A549 (cell line): ENCODE results near the gene RERE. TPM values are rescaled to one million over a fixed set of nuclear protein-coding genes. Genes with fewer than 3 reads are reported as not detected.

Experiments used
- ATAC-seq, 2 experiments: fragments of 200-7000 bp in 1 of 2; fragments of >200 bp in 1 of 2; cut with Nextera tagmentation in 1 of 2; cut with Tn5 transposase in 1 of 2; 3 replicates each; pipeline versions ENCODE4 v1.8.0 to v1.9.1; 2018 to 2020; ENCODE audit warnings: mild to moderate bottlenecking in 1 of 2, moderate library complexity in 1 of 2
- CTCF ChIA-PET: fragments of 300-600 bp; sonication (Branson Sonifier 250); formaldehyde crosslinking; extraction: SDS; loops from one replicate; lab custom pipeline; 2021; ENCODE audit warnings: antibody characterized with exemption, inconsistent platforms; lab: Yijun Ruan, JAX
- POLR2A ChIA-PET: fragments of 350-600 bp; formaldehyde crosslinking; extraction: SDS; loops from one replicate; lab custom pipeline; 2021; ENCODE audit warnings: antibody characterized with exemption, inconsistent platforms; lab: Yijun Ruan, JAX
- DNase-seq, 2 experiments: peaks; one replicate each; pipeline versions ENCODE4 v3.0.0 to v3.0.0-alpha.2; 2011 to 2016; ENCODE audit warnings: low read depth in 1 of 2, low spot score in 1 of 2
- FAIRE-seq: peaks from 2 replicates; lab custom pipeline; 2011; peaks lifted over from hg19 to GRCh38; lab: Jason Lieb, UNC
- H3K27ac ChIP-seq, 2 experiments: fragments of >200 bp; sonication (Bioruptor Twin); formaldehyde crosslinking; 3 replicates each; pipeline ENCODE4 v1.5.1; 2016 to 2017
- H3K4me1 ChIP-seq: fragments of >200 bp; sonication (Bioruptor Twin); formaldehyde crosslinking; 3 replicates; pipeline ENCODE4 v1.6.1; 2016
- H3K4me2 ChIP-seq: fragments of >200 bp; sonication (Bioruptor Twin); formaldehyde crosslinking; 3 replicates; pipeline ENCODE4 v1.6.1; 2016
- H3K4me3 ChIP-seq: fragments of >200 bp; sonication (Bioruptor Twin); formaldehyde crosslinking; 3 replicates; pipeline ENCODE4 v1.5.1; 2016
- H3K9me3 ChIP-seq: fragments of >200 bp; sonication (Bioruptor Twin); formaldehyde crosslinking; 3 replicates; pipeline ENCODE4 v1.6.1; 2016
- BHLHE40 ChIP-seq: IDR thresholded peaks from 2 replicates; pipeline ENCODE4 v1.6.1; 2012; ENCODE audit warnings: low read depth, low read length, inconsistent platforms
- CBX8 ChIP-seq: fragments of 200-600 bp; sonication (generic); IDR thresholded peaks from 2 replicates; pipeline ENCODE4 v1.6.1; 2016
- CEBPB ChIP-seq, 2 experiments: fragments of >200 bp in 1 of 2; sonication (Bioruptor Twin) in 1 of 2; formaldehyde crosslinking in 1 of 2; IDR thresholded peaks; 2 replicates each; pipeline ENCODE4 v1.6.1; 2012 to 2016
- CHD2 ChIP-seq: fragments of 150-350 bp; IDR thresholded peaks from 2 replicates; pipeline ENCODE4 v1.6.1; 2014; ENCODE audit warnings: low read length; ENCODE audit not compliant: partially characterized antibody
- CHD4 ChIP-seq: fragments of 200-600 bp; sonication (generic); IDR thresholded peaks from 2 replicates; pipeline ENCODE4 v1.6.1; 2016; ENCODE audit warnings: antibody characterized with exemption, mild to moderate bottlenecking, borderline replicate concordance
- EHMT2 ChIP-seq: fragments of 200-600 bp; sonication (generic); IDR thresholded peaks from 2 replicates; pipeline ENCODE4 v1.6.1; 2016; ENCODE audit warnings: antibody characterized with exemption, low read depth, mild to moderate bottlenecking, moderate library complexity
- FOXS1 ChIP-seq: fragments of 250-450 bp; sonication (Bioruptor Pico); IDR thresholded peaks from 2 replicates; pipeline ENCODE4 v1.5.0; 2020; ENCODE audit warnings: mild to moderate bottlenecking, moderate library complexity
- GATA3 ChIP-seq: IDR thresholded peaks from 2 replicates; pipeline ENCODE4 v1.6.1; 2012; ENCODE audit warnings: borderline replicate concordance
- HDAC2 ChIP-seq: fragments of 200-600 bp; sonication (generic); IDR thresholded peaks from 2 replicates; pipeline ENCODE4 v1.6.1; 2016
- HEYL ChIP-seq: fragments of 250-450 bp; sonication (Bioruptor Pico); IDR thresholded peaks from 2 replicates; pipeline ENCODE4 v1.8.0; 2021; ENCODE audit warnings: mild to moderate bottlenecking, moderate library complexity
- HOXB13 ChIP-seq: fragments of 250-450 bp; sonication (Bioruptor Pico); IDR thresholded peaks from 2 replicates; pipeline ENCODE4 v1.5.0; 2020; ENCODE audit warnings: low read depth, mild to moderate bottlenecking, moderate library complexity
- KDM1A ChIP-seq: fragments of 200-600 bp; sonication (generic); IDR thresholded peaks from 2 replicates; pipeline ENCODE4 v1.6.1; 2016; ENCODE audit warnings: low read depth, mild to moderate bottlenecking
- NR3C1 ChIP-seq: fragments of >200 bp; sonication (Bioruptor Twin); formaldehyde crosslinking; IDR thresholded peaks from 3 replicates; pipeline ENCODE4 v1.6.1; 2017
- PHF8 ChIP-seq: fragments of 200-600 bp; sonication (generic); IDR thresholded peaks from 2 replicates; pipeline ENCODE4 v1.6.1; 2016; ENCODE audit warnings: low read depth, mild to moderate bottlenecking, antibody characterized with exemption, moderate library complexity, borderline replicate concordance
- POLR2A ChIP-seq: IDR thresholded peaks from 2 replicates; pipeline ENCODE4 v1.6.1; 2012; ENCODE audit warnings: mild to moderate bottlenecking, low read length
- POLR2AphosphoS2 ChIP-seq: conservative IDR thresholded peaks from 2 replicates; pipeline ENCODE4 v1.6.1; 2012; ENCODE audit warnings: low read length, improper control_type of control experiment, inconsistent platforms
- RAD21 ChIP-seq, 2 experiments: fragments of >200 bp in 1 of 2; sonication (Bioruptor Twin) in 1 of 2; formaldehyde crosslinking in 1 of 2; IDR thresholded peaks in 1 of 2; conservative IDR thresholded peaks in 1 of 2; 2 replicates in 1 of 2; 3 replicates in 1 of 2; pipeline ENCODE4 v1.6.1; 2012 to 2018; ENCODE audit warnings: inconsistent platforms in 1 of 2
- RARB ChIP-seq: fragments of 250-450 bp; sonication (Bioruptor Pico); IDR thresholded peaks from 2 replicates; pipeline ENCODE4 v1.8.0; 2021; ENCODE audit warnings: mild to moderate bottlenecking, moderate library complexity
- RCOR1 ChIP-seq: fragments of 150-350 bp; IDR thresholded peaks from 2 replicates; pipeline ENCODE4 v1.6.1; 2014; ENCODE audit warnings: antibody characterized with exemption, low read length, low read depth
- RFX5 ChIP-seq: fragments of 450-650 bp; IDR thresholded peaks from 2 replicates; pipeline ENCODE4 v1.7.1; 2014; ENCODE audit warnings: antibody characterized with exemption, mild to moderate bottlenecking, moderate library complexity
- SMC3 ChIP-seq: fragments of >200 bp; sonication (Bioruptor Twin); formaldehyde crosslinking; IDR thresholded peaks from 3 replicates; pipeline ENCODE4 v1.6.1; 2018; ENCODE audit warnings: inconsistent platforms
- TP53 ChIP-seq: fragments of 250-450 bp; sonication (Bioruptor Pico); IDR thresholded peaks from 2 replicates; pipeline ENCODE4 v1.5.0; 2021; ENCODE audit warnings: mild to moderate bottlenecking, moderate library complexity
- ZFP36 ChIP-seq: fragments of 450-650 bp; IDR thresholded peaks from 2 replicates; pipeline ENCODE4 v1.6.1; 2014; ENCODE audit warnings: borderline replicate concordance; ENCODE audit not compliant: partially characterized antibody
- WGBS: methylation state at CpG from one replicate; pipeline ENCODE4 v1.1.6; 2017; ENCODE audit errors: missing lambda C conversion rate; 5-methylcytosine and 5-hydroxymethylcytosine counted together
- polyA plus RNA-seq, 4 experiments: library from polyadenylated mRNA; depleted of rRNA in 3 of 4; stranded (reverse); fragments of >200 nt; fragmentation: RNase III in 1 of 4; extraction: RNeasy Plus Mini Kit Qiagen cat#74134 plus additional on column Dnase treatment in 1 of 4; gene quantifications; 2 replicates in 3 of 4; 3 replicates in 1 of 4; pipeline ENCODE4 v1.2.3, GENCODE V29; 2011 to 2017
- TF ChIP-seq, protein P1 (sequence below): IDR thresholded peaks from 2 replicates; pipeline ENCODE4 v1.6.1; 2012
- TF ChIP-seq, protein P2 (sequence below): fragments of 250-450 bp; sonication (Bioruptor Pico); IDR thresholded peaks from 2 replicates; pipeline ENCODE4 v1.5.0; 2020; ENCODE audit warnings: low read depth, mild to moderate bottlenecking, moderate library complexity
- TF ChIP-seq, protein P3 (sequence below): fragments of >200 bp; sonication (Bioruptor Twin); formaldehyde crosslinking; IDR thresholded peaks from 3 replicates; pipeline ENCODE4 v1.5.1; 2016
- TF ChIP-seq, protein P4 (sequence below): fragments of >200 bp; sonication (Bioruptor Twin); formaldehyde crosslinking; IDR thresholded peaks from 3 replicates; pipeline ENCODE4 v1.6.1; 2016

The RERE gene
- polyA plus RNA-seq, 2 of the 4 experiments (the other 2 are of a cell fraction) = 12.6 to 28.6 TPM

DNA sequence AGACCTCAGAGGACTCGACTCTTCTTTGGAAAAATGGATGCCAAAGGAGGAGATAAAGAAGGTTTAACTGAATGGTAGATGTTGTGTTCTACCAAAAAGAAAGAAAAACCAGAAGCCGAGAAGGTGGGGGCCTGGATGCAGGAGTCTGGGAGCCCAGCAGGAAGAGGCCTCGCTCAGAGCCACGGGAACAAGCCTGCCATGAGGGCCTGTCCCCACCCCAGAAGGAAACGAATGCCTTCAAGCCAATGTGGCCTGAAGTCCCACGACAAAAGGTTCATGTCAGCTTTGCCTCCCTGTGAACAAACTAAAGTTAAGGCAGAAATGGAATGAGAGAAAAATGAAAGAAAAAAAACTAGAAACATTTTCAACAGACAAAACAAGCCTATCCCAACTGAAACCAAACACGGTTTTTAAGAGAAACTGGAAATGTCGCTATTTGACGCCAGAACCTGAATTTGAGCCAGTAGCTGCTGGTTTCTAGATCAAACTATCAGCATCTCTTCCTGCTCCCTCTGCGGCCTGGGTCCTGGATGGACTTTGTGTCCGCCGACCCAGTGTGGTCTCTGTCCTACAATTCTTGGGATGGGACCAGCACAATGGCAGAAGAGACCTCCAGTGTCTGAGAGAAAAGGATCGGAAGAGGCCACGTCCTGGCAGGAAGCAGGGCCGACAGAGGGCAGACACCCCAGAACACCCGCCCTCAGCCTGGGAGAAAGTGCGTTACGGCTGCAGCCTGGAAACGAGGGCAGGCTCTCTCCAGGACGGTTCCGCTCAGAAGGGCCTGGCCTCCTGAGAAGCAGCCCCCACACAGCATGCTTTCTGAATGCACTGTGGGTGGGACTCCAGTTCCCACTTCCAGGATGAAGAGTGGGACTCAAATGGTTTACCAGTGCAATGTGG, 464.3 kb downstream of the RERE start:
- DNase-seq = no peak
- H3K9me3 ChIP-seq = no peaks in the 10 kb centered on the region
- FAIRE-seq = no peak
- TF ChIP-seq RFX5 = no peak
- no peak for TF ChIP-seq RCOR1
- no peak for TF ChIP-seq CHD4
- TF ChIP-seq KDM1A = no peak
- TF ChIP-seq CEBPB (IDR thresholded peaks at IDR 0.05) = no peak
- TF ChIP-seq HOXB13 = no peak
- TF ChIP-seq, protein P1, sequence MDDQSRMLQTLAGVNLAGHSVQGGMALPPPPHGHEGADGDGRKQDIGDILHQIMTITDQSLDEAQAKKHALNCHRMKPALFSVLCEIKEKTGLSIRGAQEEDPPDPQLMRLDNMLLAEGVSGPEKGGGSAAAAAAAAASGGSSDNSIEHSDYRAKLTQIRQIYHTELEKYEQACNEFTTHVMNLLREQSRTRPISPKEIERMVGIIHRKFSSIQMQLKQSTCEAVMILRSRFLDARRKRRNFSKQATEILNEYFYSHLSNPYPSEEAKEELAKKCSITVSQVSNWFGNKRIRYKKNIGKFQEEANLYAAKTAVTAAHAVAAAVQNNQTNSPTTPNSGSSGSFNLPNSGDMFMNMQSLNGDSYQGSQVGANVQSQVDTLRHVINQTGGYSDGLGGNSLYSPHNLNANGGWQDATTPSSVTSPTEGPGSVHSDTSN = no peak
- no peak for TF ChIP-seq NR3C1
- no peak for TF ChIP-seq EHMT2
- no peak for TF ChIP-seq CBX8
- TF ChIP-seq, protein P2, sequence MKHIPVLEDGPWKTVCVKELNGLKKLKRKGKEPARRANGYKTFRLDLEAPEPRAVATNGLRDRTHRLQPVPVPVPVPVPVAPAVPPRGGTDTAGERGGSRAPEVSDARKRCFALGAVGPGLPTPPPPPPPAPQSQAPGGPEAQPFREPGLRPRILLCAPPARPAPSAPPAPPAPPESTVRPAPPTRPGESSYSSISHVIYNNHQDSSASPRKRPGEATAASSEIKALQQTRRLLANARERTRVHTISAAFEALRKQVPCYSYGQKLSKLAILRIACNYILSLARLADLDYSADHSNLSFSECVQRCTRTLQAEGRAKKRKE = no peak
- no peak for TF ChIP-seq BHLHE40
- no peak for TF ChIP-seq SMC3
- no peak for TF ChIP-seq FOXS1 (CRISPR knock-in tag)
- TF ChIP-seq GATA3 = no peak
- TF ChIP-seq CHD2 = no peak
- no peak for ATAC-seq
- H3K4me1 ChIP-seq = peaks cover 9% of the 10 kb centered on the region; the same call in 2 of the 3 replicates
- H3K4me2 ChIP-seq = no peak overlapping the region
- ChIA-PET POLR2A (no interaction called here), CTCF (interaction anchor here (0.7 to 7.8 kb wide), 7 partner anchors 11 to 371 kb away, joined by 3 to 75 read pairs (median 11); no protein-coding TSS in a partner anchor)
- no peak overlapping the region for H3K27ac ChIP-seq
- 89% methylated on average over 21 of the region's 21 CpGs for WGBS
- H3K4me3 ChIP-seq = no peak overlapping the region

DNA sequence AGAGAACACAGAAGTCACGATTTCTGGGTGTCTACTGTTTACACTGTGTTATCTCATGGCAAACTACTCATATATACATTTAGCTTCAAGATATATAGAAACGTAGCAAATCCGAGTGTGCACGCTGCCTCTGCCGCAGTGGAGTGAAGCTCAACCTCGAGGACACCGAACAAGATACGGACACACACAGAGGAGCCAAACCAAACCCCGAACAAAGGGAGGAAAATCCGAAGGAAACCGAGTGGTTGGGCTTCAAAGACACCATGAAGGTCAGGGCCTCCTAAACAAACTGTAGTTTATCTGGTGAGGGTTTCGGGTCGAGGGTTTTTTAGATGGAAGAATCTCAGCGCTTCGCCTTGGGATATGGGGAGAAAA, 465.0 kb downstream of the RERE start:
- no peaks in the 10 kb centered on the region for H3K9me3 ChIP-seq
- TF ChIP-seq TP53 = no peak
- no peak for TF ChIP-seq RARB (CRISPR knock-in tag)
- TF ChIP-seq, all 56 proteins: peak for 0
- ChIA-PET POLR2A (no interaction called here), CTCF (interaction anchor here (0.9 to 7.8 kb wide), 8 partner anchors 11 to 380 kb away, joined by 3 to 76 read pairs (median 21); no protein-coding TSS in a partner anchor)
- H3K27ac ChIP-seq = no peak overlapping the region; a peak in 1 of 6 replicates
- no peak for ATAC-seq
- WGBS = 89% methylated on average over 15 of the region's 15 CpGs
- H3K4me3 ChIP-seq = no peak overlapping the region
- FAIRE-seq = no peak
- H3K4me2 ChIP-seq = no peak overlapping the region
- peaks cover 11% of the 10 kb centered on the region; the same call in 2 of the 3 replicates for H3K4me1 ChIP-seq
- DNase-seq = no peak

DNA sequence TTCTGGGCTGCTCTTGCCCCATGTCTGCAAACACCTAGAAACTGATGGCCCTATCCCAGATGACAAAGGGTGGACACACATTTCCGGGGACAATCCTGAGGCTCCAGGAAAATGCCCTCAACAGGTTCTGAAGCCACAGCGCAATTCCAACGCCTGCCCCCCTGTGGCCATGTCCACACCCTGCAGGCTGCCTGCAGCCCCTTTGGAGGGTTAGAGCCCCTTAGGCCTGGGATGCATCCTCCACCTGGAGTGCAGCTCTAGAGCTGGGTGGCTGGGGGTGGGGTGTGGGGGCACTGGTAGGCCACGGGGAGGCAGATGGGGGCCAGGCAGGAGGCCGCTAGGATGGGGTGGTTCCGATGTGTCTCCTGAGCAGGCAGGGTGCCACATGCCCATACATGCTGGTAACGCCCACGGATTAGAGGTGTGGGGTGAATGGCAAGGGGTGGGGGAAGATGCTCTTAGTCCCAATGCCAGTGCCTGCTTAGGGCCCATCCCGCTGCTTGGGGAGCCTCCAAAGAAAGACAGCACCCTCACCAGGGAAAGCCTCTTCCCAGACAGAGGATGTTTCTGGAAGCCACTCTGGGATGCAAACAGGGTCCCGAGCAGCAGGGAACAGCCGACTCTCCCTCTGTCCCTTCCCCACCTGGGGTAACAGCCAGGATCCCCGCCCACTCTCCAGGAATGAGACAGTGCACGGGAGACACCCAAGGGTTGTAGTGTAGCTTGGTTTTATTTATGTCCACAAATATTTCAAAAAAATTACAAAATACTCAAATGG, 465.6 kb downstream of the RERE start:
- 73% methylated on average over 4 of the region's 13 CpGs for WGBS
- Histone ChIP-seq H3K9me3 (no peaks in the 10 kb centered on the region), H3K4me1 (peaks cover 11% of the 10 kb centered on the region; the same call in 2 of the 3 replicates), H3K4me2 (no peak overlapping the region), H3K4me3 (no peak overlapping the region), H3K27ac (peak overlapping the region; percentile 41 to 50; a peak in 3 of 6 replicates)
- ATAC-seq (peak; percentile 41 to 66; a peak in 4 of 6 replicates), FAIRE-seq (no peak), DNase-seq (peak; percentile 18 to 32)
- POLR2A ChIA-PET = no interaction called here
- CTCF ChIA-PET = interaction anchor here (0.8 to 7.8 kb wide), 15 partner anchors 9 to 432 kb away, joined by 3 to 76 read pairs (median 4); no protein-coding TSS in a partner anchor
- TF ChIP-seq PHF8 (no peak), POLR2A (no peak), POLR2AphosphoS2 (no peak), CBX8 (no peak), BHLHE40 (no peak), RAD21 (conservative IDR thresholded peaks at IDR 0.05 in 1 of 2, IDR thresholded peaks at IDR 0.05 in 1 of 2) (peak; percentile 30 to 39; a peak in 3 of 5 replicates), HDAC2 (no peak), ZFP36 (no peak), GATA3 (no peak), SMC3 (peak; percentile 52), HEYL (CRISPR knock-in tag) (no peak)
- TF ChIP-seq, protein P3, sequence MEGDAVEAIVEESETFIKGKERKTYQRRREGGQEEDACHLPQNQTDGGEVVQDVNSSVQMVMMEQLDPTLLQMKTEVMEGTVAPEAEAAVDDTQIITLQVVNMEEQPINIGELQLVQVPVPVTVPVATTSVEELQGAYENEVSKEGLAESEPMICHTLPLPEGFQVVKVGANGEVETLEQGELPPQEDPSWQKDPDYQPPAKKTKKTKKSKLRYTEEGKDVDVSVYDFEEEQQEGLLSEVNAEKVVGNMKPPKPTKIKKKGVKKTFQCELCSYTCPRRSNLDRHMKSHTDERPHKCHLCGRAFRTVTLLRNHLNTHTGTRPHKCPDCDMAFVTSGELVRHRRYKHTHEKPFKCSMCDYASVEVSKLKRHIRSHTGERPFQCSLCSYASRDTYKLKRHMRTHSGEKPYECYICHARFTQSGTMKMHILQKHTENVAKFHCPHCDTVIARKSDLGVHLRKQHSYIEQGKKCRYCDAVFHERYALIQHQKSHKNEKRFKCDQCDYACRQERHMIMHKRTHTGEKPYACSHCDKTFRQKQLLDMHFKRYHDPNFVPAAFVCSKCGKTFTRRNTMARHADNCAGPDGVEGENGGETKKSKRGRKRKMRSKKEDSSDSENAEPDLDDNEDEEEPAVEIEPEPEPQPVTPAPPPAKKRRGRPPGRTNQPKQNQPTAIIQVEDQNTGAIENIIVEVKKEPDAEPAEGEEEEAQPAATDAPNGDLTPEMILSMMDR = peak; percentile 38
- TF ChIP-seq, protein P4, sequence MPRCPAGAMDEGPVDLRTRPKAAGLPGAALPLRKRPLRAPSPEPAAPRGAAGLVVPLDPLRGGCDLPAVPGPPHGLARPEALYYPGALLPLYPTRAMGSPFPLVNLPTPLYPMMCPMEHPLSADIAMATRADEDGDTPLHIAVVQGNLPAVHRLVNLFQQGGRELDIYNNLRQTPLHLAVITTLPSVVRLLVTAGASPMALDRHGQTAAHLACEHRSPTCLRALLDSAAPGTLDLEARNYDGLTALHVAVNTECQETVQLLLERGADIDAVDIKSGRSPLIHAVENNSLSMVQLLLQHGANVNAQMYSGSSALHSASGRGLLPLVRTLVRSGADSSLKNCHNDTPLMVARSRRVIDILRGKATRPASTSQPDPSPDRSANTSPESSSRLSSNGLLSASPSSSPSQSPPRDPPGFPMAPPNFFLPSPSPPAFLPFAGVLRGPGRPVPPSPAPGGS = no peak
- TF ChIP-seq, protein P2 = no peak
